HK-2 (cell line): ENCODE results near the gene BIRC6.
"Not testable (repeated sequence)": the region's sequence is repeated elsewhere in the genome, so short reads cannot be mapped to it uniquely, and the experiment has no call there.

Source experiments
- DNase-seq: peaks from one replicate; pipeline ENCODE4 v3.0.0-alpha.2; 2018; ENCODE audit not compliant: unreplicated experiment

The BIRC6 gene

GRCh38 chr2:32617599-32618189 lies 260.9 kb downstream of the BIRC6 start:
- DNase-seq, result no peak

- no peak for DNase-seq
These were observed 265.9 kb downstream of the BIRC6 start for GRCh38 chr2:32622570-32623310.

GRCh38 chr2:32623311-32623706 lies 266.5 kb downstream of the BIRC6 start:
- DNase-seq, result no peak

GRCh38 chr2:32624812-32625211 lies 268.0 kb downstream of the BIRC6 start:
- no peak for DNase-seq

- DNase-seq, result no peak
These were observed 269.9 kb downstream of the BIRC6 start for GRCh38 chr2:32626639-32627221.

GRCh38 chr2:32627441-32627813 lies 270.6 kb downstream of the BIRC6 start:
- no peak for DNase-seq

- DNase-seq, result peak; percentile 91
These were observed 271.2 kb downstream of the BIRC6 start, which contains the start of gene TTC27 for GRCh38 chr2:32627814-32628579. Gene TTC27 (plus strand): TSS chr2:32628050. CDS start chr2:32628293, 243 bp downstream.

GRCh38 chr2:32632089-32632488 lies 275.3 kb downstream of the BIRC6 start:
- peak; percentile 25 for DNase-seq

GRCh38 chr2:32633040-32633439 lies 276.2 kb downstream of the BIRC6 start:
- no peak for DNase-seq

- not testable (repeated sequence) for DNase-seq
These were observed 281.7 kb downstream of the BIRC6 start for GRCh38 chr2:32638548-32638947.

- no peak for DNase-seq
These were observed 284.4 kb downstream of the BIRC6 start for GRCh38 chr2:32641180-32641579.

- no peak for DNase-seq
These were observed 290.4 kb downstream of the BIRC6 start for GRCh38 chr2:32647180-32647651.

GRCh38 chr2:32652555-32653209 lies 295.9 kb downstream of the BIRC6 start:
- DNase-seq, result no peak

GRCh38 chr2:32656069-32656468 lies 299.2 kb downstream of the BIRC6 start:
- no peak for DNase-seq

- DNase-seq, result no peak
These were observed 307.0 kb downstream of the BIRC6 start for GRCh38 chr2:32663864-32664263.

- DNase-seq, result no peak
These were observed 309.9 kb downstream of the BIRC6 start for GRCh38 chr2:32666704-32667103.

- no peak for DNase-seq
These were observed 311.4 kb downstream of the BIRC6 start for GRCh38 chr2:32668254-32668653.
